Astrocyte of the hippocampus (primary cell): ENCODE measurements around the gene BICDL2.
A peak's percentile ranks its signal among the peaks of the same experiment; 100 is the strongest.
"Not testable (repeated sequence)": the region's sequence is repeated elsewhere in the genome, so short reads cannot be mapped to it uniquely, and the experiment has no call there.

Experiments used
- DNase-seq: peaks from one replicate; pipeline ENCODE4 v3.0.0; 2011; ENCODE audit warnings: low read depth, low spot score

The BICDL2 gene

DNA sequence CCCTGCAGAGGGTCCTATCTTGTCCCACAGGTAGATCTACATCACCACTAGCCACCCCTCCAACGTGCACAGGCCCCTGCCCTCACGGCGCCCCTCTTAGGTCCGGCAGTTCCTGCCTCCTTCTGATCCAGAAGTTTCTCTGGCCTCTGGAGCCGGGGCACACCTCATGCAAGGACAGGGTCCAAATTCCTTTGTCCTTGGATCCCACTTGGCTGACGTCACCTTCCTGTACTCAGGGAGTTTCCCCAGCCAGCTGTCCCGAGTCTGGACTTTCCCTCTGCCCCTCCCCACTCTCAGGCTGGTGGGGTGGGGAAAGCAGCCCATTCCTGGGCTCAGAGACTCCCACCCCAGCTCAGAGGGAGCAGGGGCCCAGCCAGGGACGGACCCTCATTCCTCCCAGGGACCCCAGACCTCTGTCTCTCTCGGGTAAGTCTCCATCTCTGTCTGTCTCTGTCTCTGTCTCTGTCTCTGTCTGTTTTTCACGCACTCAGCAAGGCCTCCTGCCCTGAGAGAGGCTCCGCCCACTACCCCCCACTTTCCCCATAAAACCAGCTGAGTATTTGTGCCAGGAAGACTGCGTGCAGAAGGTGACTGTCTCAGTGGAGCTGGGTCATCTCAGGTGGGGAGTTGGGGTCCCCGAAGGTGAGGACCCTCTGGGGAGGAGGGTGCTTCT is 28.5 kb upstream of the BICDL2 start, which contains the start of gene IL32:
Gene IL32 (plus strand): TSS at position 572 of the 673 bp plus-strand sequence. CDS start 172 bp downstream, outside the sequence.
- peak; percentile 85 for DNase-seq

DNA sequence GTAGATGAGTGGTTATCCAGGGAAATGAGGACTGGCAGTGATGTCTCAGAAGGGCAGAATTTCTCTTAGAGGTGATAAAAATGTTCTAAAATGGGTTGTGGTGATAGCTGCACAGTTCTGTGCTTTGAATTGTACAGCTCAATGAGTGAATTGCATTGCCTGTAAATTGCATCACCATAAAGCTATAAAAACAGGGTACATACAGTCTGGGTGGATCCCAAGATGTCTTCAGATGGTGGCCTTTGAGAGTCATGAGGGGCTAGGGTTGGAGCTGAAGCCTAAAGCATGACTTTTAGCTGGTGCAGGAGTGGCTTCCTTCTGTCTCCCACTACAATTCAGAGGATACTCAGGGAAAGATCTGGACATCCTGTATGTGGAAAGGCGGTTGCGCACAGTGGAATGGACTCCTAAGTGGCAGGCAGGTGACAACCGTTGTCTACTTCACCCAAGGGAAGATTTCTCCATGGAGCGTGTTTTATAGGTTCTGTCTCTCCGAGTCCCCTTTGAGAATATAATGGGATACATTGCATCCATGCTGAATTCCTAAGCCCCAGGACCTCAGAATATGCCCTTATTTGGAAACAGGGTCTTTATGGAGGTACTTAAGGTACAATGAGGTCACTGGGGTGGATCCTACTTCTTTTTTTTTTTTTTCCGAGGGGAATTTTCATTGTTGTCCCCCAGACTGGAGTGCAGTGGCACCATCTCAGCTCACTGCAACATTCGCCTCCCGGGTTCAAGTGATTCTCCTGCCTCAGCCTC is 27.1 kb upstream of the BICDL2 start:
- no peak for DNase-seq

DNA sequence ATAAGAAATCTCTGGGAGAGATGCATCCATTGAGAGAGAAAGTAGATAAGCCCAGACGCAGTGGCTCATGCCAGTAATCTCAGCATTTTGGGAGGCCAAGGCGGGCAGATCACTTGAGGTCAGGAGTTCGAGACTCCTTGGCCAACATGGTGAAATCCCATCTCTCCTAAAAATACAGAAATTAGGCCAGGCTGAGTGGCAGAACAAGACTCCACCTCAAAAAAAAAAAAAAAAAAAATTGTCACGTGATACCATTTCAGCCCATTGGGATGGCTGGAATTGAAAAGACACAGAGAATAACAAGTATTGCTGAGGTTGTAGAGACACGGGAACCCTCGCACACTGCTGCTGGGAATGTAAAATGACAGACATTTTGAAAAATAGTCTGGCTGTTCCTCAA is 25.8 kb upstream of the BICDL2 start:
- no peak for DNase-seq

DNA sequence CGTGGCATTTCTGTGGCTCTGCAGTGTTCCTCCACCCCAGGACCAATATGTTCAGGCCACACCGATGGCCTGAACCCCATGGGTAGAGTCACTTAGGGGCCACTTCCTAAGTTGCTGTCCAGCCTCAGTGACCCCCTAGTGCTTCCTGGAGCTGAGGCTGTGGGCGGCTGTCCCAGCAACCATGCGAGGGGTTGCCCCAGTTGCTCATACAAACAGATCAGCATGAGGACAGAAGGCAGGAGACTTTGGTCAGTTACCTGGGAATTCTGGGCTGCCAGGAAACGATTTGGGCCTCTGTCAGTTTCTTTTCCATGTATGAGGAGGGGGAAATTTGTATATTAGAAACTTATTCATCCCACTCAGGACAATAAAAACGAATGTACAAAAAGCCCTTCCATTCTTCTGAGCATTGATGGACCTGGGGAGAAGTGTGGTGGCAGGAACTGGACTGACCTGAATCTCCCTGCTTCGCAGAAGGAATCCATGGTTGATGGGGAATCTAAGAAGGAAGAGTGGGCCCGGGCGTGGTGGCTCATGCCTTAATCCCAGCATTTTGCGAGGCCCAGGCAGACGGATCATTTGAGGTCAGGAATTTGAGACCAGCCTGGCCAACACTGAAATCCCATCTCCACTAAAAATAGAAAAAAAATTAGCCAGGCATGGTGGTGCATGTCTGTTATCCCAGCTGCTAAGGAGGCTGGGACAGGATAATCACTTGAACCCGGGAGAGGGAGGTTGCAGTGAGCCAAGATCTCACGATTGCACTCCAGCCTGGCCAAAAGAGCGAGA is 23.8 kb upstream of the BICDL2 start:
- DNase-seq: no peak

DNA sequence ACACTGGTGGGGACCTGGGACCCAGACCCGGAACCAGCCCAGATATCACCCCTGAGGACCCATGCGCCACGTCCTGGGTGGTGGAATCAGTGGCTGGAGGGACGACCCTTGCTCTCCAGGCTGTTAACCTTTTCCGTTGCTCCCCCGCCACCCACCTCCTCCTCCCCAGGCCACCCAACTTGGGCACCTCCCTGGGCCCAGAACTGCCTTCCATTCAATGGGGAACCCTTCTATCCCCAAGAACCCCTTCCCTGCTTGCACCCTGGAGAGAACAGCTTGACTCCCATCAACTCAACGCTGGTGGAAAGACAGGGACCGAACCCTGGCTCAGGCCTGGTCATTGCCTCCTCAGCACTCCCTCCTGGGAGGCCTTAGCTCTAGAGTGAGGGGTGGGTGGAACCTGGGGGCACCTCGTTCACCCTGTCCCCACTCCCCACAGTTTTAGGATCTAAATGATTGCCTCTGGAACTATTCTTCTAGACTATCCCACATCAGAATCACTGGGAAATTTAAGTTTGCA is 23.0 kb upstream of the BICDL2 start:
- no peak for DNase-seq

GRCh38 chr16:3059041-3059722 is 22.4 kb upstream of the BICDL2 start:
- DNase-seq: peak; percentile 96

GRCh38 chr16:3058139-3059030 is 21.6 kb upstream of the BICDL2 start:
- peak; percentile 58 for DNase-seq

DNA sequence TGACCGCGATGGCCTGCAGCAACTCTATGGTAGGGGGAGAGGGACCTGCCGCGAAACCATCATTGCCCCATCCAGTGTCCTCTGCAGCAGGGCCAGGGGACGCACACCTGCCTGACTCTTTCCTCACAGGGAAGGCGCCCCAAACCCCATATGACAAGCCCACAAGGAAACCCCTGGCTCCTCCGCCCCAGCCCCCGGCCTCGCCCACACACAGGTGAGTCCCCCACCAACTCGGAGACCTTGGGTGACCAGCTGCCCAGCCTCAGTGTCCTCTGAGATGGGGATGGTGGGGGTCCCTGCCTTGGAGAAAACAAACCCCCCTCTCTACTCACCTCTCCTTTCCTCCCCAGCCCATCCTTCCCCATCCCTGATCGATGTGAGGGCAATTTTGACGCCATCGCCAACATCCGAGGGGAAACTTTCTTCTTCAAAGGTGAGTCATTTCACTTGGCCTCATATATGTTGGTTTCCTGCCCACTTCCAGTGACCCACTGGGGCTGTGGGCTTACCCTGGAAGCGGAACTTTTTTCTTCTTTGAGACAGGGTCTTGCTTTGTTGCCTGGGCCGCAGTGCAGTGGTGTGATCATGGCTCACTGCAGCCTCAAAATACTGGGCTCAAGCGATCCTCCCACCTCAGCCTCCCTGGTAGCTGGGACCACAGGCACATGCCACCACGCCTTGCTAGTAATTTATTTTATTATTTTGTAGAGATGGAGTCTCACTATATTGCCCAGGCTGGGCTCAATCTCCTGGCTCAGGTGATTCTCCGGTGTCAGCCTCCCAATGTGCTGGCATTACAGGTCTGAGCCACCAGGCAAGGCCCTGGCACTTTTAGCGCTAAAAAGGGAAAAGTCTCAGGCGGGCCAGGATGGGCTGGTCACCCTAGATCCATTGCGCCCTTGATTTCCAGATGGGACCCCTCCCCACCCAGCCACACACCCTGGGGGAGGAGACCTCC is 20.7 kb upstream of the BICDL2 start:
- DNase-seq: no peak

DNA sequence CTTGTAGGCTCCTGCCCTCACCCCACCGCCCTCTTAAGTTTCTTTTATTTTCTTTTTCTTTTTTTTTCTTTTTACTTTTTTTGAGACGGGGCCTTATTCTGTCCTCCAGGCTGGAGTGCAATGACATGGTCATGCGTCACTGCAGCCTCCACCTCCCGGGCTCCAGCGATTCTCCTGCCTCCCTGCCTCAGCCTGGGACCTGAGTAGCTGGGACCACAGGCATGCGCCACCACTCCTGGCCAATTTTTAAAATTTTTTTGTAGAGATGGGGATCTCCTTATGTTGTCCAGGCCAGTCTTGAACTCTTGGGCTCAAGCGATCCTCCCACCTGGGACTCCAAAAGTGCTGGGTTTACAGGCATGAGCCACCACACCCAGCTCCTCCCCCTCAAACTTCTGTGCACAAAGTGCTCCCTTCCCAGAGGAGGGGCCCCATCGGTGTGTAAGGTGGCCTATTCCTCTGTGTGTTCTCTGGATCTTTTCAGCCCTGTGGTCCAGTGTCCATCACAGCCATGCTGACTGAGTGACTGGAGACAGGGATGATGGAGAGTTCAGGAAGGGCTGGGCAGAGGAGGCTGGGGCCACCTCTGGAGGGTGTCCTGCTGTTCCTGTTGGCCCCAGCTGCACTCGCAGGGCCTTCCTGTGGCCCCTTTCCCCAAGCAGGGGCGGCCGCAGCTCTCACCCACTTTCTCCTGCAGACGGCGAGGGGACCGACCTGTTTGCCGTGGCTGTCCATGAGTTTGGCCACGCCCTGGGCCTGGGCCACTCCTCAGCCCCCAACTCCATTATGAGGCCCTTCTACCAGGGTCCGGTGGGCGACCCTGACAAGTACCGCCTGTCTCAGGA is 19.8 kb upstream of the BICDL2 start:
- no peak for DNase-seq

- DNase-seq: not testable (repeated sequence)
Measured at GRCh38 chr16:3055734-3056115, 19.0 kb upstream of the BICDL2 start.

- DNase-seq: no peak
Measured at GRCh38 chr16:3054965-3055733, 18.4 kb upstream of the BICDL2 start.

- not testable (repeated sequence) for DNase-seq
Measured at GRCh38 chr16:3053330-3053710, 16.6 kb upstream of the BICDL2 start.

DNA sequence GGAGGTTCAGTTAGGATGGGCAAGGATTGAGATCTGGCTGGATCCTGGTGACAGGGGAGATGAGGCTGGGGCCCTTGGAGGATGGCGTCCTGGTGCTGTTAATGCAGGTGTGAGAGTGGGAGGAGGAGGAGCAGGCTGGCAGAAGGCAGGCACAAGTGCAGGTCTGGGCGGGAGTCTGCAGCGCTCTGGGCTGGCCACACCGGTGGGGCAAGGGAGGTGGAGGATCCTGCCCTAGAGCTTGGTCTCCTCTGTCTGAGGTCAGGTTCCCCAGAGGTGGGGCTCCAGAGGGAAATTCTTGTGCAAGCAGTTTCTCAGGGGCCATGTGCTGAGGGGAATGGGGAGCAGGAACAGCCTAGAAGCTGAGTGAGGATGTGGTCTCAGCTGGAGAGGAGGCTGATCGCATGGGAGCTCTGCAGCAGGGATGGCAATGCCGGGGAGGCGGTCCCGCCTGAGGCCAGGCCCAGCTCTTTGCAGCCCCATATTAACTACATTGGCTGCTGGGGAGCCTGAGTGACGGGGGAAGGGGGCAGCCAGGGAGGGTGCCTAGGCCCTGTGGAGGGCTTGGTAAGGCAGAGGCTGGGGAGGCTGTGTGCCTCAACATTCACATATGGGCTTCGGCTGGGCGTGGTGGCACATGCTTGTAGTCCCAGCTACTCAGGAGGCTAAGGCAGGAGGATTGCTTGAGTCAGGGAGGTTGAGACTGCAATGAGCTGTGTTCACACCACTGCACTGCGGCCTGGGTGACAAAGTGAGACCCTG is 16.0 kb upstream of the BICDL2 start:
- not testable (repeated sequence) for DNase-seq

DNA sequence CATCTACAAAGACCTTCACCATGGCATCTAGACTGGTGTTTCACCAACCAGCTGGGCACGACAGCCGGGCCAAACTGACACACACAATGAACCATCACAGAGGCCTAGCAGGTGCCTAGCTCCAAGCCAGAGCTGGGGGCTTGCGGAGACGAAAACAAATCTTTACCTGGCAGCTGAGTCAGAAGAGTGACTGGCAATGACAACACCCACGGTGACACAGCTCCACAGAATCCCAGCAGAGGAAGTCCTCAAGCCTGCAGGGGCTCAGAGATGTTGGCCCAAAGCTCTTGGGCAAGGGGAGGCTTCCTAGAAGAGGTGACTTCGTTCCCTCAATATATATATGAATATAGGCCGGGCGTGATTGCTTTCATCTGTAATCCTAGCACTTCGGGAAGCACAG is 14.8 kb upstream of the BICDL2 start:
- DNase-seq: no peak

DNA sequence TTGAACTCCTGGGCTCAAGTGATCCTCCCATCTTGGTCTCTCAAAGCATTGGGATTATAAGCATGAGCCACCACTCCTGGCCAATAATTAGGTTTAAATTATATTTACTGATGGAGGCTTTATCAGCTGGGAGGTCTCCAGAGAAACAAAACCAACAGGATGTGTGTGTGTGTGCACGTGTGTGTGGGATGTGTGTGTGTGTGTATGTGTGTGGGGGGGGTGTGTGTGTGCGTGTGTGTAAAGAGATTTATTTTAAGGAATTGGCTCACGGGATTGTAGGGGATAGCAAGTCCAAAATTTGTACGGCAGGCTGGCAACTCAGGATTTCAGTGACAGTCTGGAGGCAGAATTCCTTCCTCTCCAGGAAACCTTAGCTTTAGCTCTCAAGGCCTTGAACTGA is 14.3 kb upstream of the BICDL2 start:
- no peak for DNase-seq

- no peak for DNase-seq
Measured at GRCh38 chr16:3050487-3050886, 13.7 kb upstream of the BICDL2 start.

- DNase-seq: no peak
Measured at GRCh38 chr16:3049921-3050481, 13.3 kb upstream of the BICDL2 start.
